ENCODE data around the gene WNT9B. TPM values are rescaled to one million over a fixed set of nuclear protein-coding genes. Genes with fewer than 3 reads are reported as not detected.
"Not testable (repeated sequence)": the region's sequence is repeated elsewhere in the genome, so short reads cannot be mapped to it uniquely, and the experiment has no call there.

WNT9B gene
- total RNA-seq, 3 donors from 2014 or later (not counting 1 experiment from before 2014, with no cell fraction given), result not detected

GRCh38 chr17:46839211-46839610 is 12.2 kb upstream of the WNT9B start:
- H3K9me3 Mint-ChIP-seq, result peaks cover 7 to 11% of the 10 kb centered on the region in 2 donors

GRCh38 chr17:46840596-46840995 is 10.8 kb upstream of the WNT9B start:
- not testable (repeated sequence) for H3K36me3 ChIP-seq (ENCODE audit: control insufficient read depth, insufficient read depth, low read length); H3K27ac ChIP-seq (ENCODE audit: low read length); H3K27ac Mint-ChIP-seq; H3K4me3 Mint-ChIP-seq; H3K9me3 ChIP-seq (ENCODE audit: control insufficient read depth, insufficient read depth, low read length); ATAC-seq; H3K4me3 ChIP-seq (ENCODE audit: low read length); H3K4me1 ChIP-seq (ENCODE audit: control insufficient read depth, insufficient read depth, low read length); DNase-seq
- peaks cover 7 to 12% of the 10 kb centered on the region in 2 donors for H3K4me1 Mint-ChIP-seq
- H3K9me3 Mint-ChIP-seq, result peaks cover 7 to 11% of the 10 kb centered on the region in 2 donors
- H3K27me3 Mint-ChIP-seq (ENCODE audit: low read depth in 2 of 2), result peaks cover 26 to 32% of the 10 kb centered on the region in 2 donors
- peaks cover 12% of the 10 kb centered on the region for H3K27me3 ChIP-seq (ENCODE audit: control insufficient read depth, insufficient read depth, low read length)
- peaks cover 13% of the 10 kb centered on the region for H3K36me3 Mint-ChIP-seq
- intact Hi-C loops (cut with micrococcal nuclease), result loop anchor here (2.0 to 5.0 kb wide), 2 partner anchors 100 to 162 kb away; no protein-coding TSS in a partner anchor
- 6% methylated on average over 1 of the region's 3 CpGs for WGBS (ENCODE audit: insufficient coverage)

More at GRCh38 chr17:46839211-46839610, 12.2 kb upstream of the WNT9B start:
- H3K27ac Mint-ChIP-seq, result no peak overlapping the region
- ATAC-seq, result no peak
- no peak for DNase-seq
- 98% methylated on average over 3 of the region's 5 CpGs for WGBS (ENCODE audit: insufficient coverage)
- no peaks in the 10 kb centered on the region for H3K36me3 ChIP-seq (ENCODE audit: control insufficient read depth, insufficient read depth, low read length)
- intact Hi-C loops (cut with micrococcal nuclease), result no loop called here
- no peak overlapping the region for H3K4me3 Mint-ChIP-seq
- H3K4me1 Mint-ChIP-seq, result peaks cover 7 to 12% of the 10 kb centered on the region in 2 donors
- H3K9me3 ChIP-seq (ENCODE audit: control insufficient read depth, insufficient read depth, low read length), result peaks cover 4% of the 10 kb centered on the region
- no peak overlapping the region for H3K27ac ChIP-seq (ENCODE audit: low read length)
- no peak for TF ChIP-seq CTCF (IDR thresholded peaks at IDR 0.05)
- peaks cover 24% of the 10 kb centered on the region in 2 donors for H3K27me3 Mint-ChIP-seq (ENCODE audit: low read depth in 2 of 2)
- no peaks in the 10 kb centered on the region for H3K4me1 ChIP-seq (ENCODE audit: control insufficient read depth, insufficient read depth, low read length)
- no peak overlapping the region for H3K4me3 ChIP-seq (ENCODE audit: low read length)
- peaks cover 13% of the 10 kb centered on the region for H3K36me3 Mint-ChIP-seq
- H3K27me3 ChIP-seq (ENCODE audit: control insufficient read depth, insufficient read depth, low read length), result peaks cover 12% of the 10 kb centered on the region

- peaks cover 13% of the 10 kb centered on the region for H3K36me3 Mint-ChIP-seq
- Histone ChIP-seq H3K27me3 (ENCODE audit: control insufficient read depth, insufficient read depth, low read length) (peaks cover 12% of the 10 kb centered on the region), H3K4me3 (ENCODE audit: low read length) (no peak overlapping the region), H3K36me3 (ENCODE audit: control insufficient read depth, insufficient read depth, low read length) (no peaks in the 10 kb centered on the region), H3K9me3 (ENCODE audit: control insufficient read depth, insufficient read depth, low read length) (peaks cover 4% of the 10 kb centered on the region), H3K27ac (ENCODE audit: low read length) (no peak overlapping the region), H3K4me1 (ENCODE audit: control insufficient read depth, insufficient read depth, low read length) (no peaks in the 10 kb centered on the region)
- peaks cover 7 to 11% of the 10 kb centered on the region in 2 donors for H3K9me3 Mint-ChIP-seq
- WGBS (ENCODE audit: insufficient coverage), result 19% methylated on average over 42 of the region's 43 CpGs
- TF ChIP-seq CTCF (IDR thresholded peaks at IDR 0.05), result peak; percentile 72
- H3K4me3 Mint-ChIP-seq, result no peak overlapping the region
- no peak overlapping the region for H3K27ac Mint-ChIP-seq
- ATAC-seq (peak in 2 of 3 donors; percentile 32 to 58), DNase-seq (peak; percentile 23 to 56)
- intact Hi-C loops (cut with micrococcal nuclease), result loop anchor here (2.0 to 5.0 kb wide), 2 partner anchors 99 to 161 kb away; no protein-coding TSS in a partner anchor
- H3K4me1 Mint-ChIP-seq, result peaks cover 0 to 5% of the 10 kb centered on the region in 2 donors
- H3K27me3 Mint-ChIP-seq (ENCODE audit: low read depth in 2 of 2), result peaks cover 30 to 32% of the 10 kb centered on the region in 2 donors
Observed at GRCh38 chr17:46841561-46842379, 9.6 kb upstream of the WNT9B start.

GRCh38 chr17:46842835-46843234 is 8.5 kb upstream of the WNT9B start:
- ATAC-seq, result no peak
- 90% methylated on average over 3 of the region's 3 CpGs for WGBS (ENCODE audit: insufficient coverage)

More at GRCh38 chr17:46842835-46843234, 8.5 kb upstream of the WNT9B start:
- H3K4me1 ChIP-seq (ENCODE audit: control insufficient read depth, insufficient read depth, low read length), result no peaks in the 10 kb centered on the region
- Mint-ChIP-seq H3K27ac (no peak overlapping the region), H3K4me1 (peaks cover 0 to 5% of the 10 kb centered on the region in 2 donors), H3K9me3 (peaks cover 7 to 11% of the 10 kb centered on the region in 2 donors), H3K36me3 (peaks cover 13% of the 10 kb centered on the region), H3K27me3 (ENCODE audit: low read depth in 2 of 2) (peaks cover 38 to 43% of the 10 kb centered on the region in 2 donors), H3K4me3 (no peak overlapping the region)
- H3K9me3 ChIP-seq (ENCODE audit: control insufficient read depth, insufficient read depth, low read length), result peaks cover 4% of the 10 kb centered on the region
- H3K4me3 ChIP-seq (ENCODE audit: low read length), result no peak overlapping the region
- peaks cover 12% of the 10 kb centered on the region for H3K27me3 ChIP-seq (ENCODE audit: control insufficient read depth, insufficient read depth, low read length)
- no peak for TF ChIP-seq CTCF (IDR thresholded peaks at IDR 0.05)
- DNase-seq, result peak in 1 of 2 donors; percentile 26
- no peak overlapping the region for H3K27ac ChIP-seq (ENCODE audit: low read length)
- intact Hi-C loops (cut with micrococcal nuclease), result loop anchor here (5.0 kb wide), 1 partner anchor 159 kb away; no protein-coding TSS in a partner anchor
- H3K36me3 ChIP-seq (ENCODE audit: control insufficient read depth, insufficient read depth, low read length), result no peaks in the 10 kb centered on the region

Measured in natural killer cell (primary cell).